C4-2B (cell line): ENCODE results near the gene PELI3.

ENCODE experiments used
- CTCF ChIP-seq: fragments of 450-650 bp; conservative IDR thresholded peaks from 2 replicates; pipeline ENCODE4 v1.5.1; 2017; ENCODE audit warnings: mild to moderate bottlenecking
- ZFX ChIP-seq: fragments of 450-650 bp; IDR thresholded peaks from 2 replicates; pipeline ENCODE4 v1.6.1; 2017

GRCh38 chr11:66509131-66509561 lies 42.4 kb downstream of the PELI3 start:
- TF ChIP-seq CTCF, result no peak
- TF ChIP-seq ZFX, result no peak
